SK-N-SH treated with all-trans-retinoic acid at 6 μM for 48 hours (cell line): ENCODE measurements around the gene ITPRID2.

ENCODE experiments used
- BACH2 ChIP-seq: fragments of 250-450 bp; sonication (Bioruptor Pico); IDR thresholded peaks from 2 replicates; pipeline ENCODE4 v1.9.0; 2021; ENCODE audit warnings: mild to moderate bottlenecking, borderline replicate concordance
- ESRRG ChIP-seq: fragments of 250-450 bp; sonication (Bioruptor Pico); IDR thresholded peaks from 2 replicates; pipeline ENCODE4 v1.6.1; 2021; ENCODE audit warnings: mild to moderate bottlenecking
- GLIS3 ChIP-seq: fragments of 250-450 bp; sonication (Bioruptor Pico); IDR thresholded peaks from 2 replicates; pipeline ENCODE4 v1.5.0; 2020; ENCODE audit warnings: mild to moderate bottlenecking, moderate library complexity
- RARB ChIP-seq: fragments of 250-450 bp; sonication (Bioruptor Pico); IDR thresholded peaks from 2 replicates; pipeline ENCODE4 v1.8.0; 2021; ENCODE audit warnings: mild to moderate bottlenecking, moderate library complexity
- SNAI2 ChIP-seq: fragments of 250-450 bp; sonication (Bioruptor Pico); IDR thresholded peaks from 2 replicates; pipeline ENCODE4 v1.5.0; 2020; ENCODE audit warnings: mild to moderate bottlenecking, moderate library complexity
- TCF4 ChIP-seq: fragments of 250-450 bp; sonication (Bioruptor Pico); IDR thresholded peaks from 2 replicates; pipeline ENCODE4 v1.8.0; 2021; ENCODE audit warnings: mild to moderate bottlenecking, moderate library complexity, borderline replicate concordance
- ZC3H10 ChIP-seq: fragments of 250-450 bp; sonication (Bioruptor Pico); IDR thresholded peaks from 2 replicates; pipeline ENCODE4 v1.5.1; 2021; ENCODE audit warnings: mild to moderate bottlenecking, moderate library complexity
- ZFP3 ChIP-seq: fragments of 250-450 bp; sonication (Bioruptor Pico); IDR thresholded peaks from 2 replicates; pipeline ENCODE4 v1.5.0; 2020; ENCODE audit warnings: mild to moderate bottlenecking, moderate library complexity
- ZFP30 ChIP-seq: fragments of 450-650 bp; formaldehyde crosslinking; IDR thresholded peaks from 2 replicates; pipeline ENCODE4 v1.5.0; 2022; ENCODE audit warnings: mild to moderate bottlenecking, moderate library complexity
- ZNF565 ChIP-seq: fragments of 450-650 bp; formaldehyde crosslinking; conservative IDR thresholded peaks from 2 replicates; pipeline ENCODE4 v1.5.0; 2020; ENCODE audit warnings: low read depth, mild to moderate bottlenecking, moderate library complexity
- TF ChIP-seq, protein P1 (sequence below): fragments of 250-450 bp; sonication (Bioruptor Pico); IDR thresholded peaks from 2 replicates; pipeline ENCODE4 v1.8.0; 2020; ENCODE audit warnings: mild to moderate bottlenecking, moderate library complexity, borderline replicate concordance
- TF ChIP-seq, protein P2 (sequence below): fragments of 250-450 bp; sonication (Bioruptor Pico); IDR thresholded peaks from 2 replicates; pipeline ENCODE4 v1.5.1; 2020; ENCODE audit warnings: low read depth, mild to moderate bottlenecking, moderate library complexity
- TF ChIP-seq, protein P3 (sequence below): fragments of 250-450 bp; sonication (Bioruptor Pico); IDR thresholded peaks from 2 replicates; pipeline ENCODE4 v1.5.1; 2021; ENCODE audit warnings: mild to moderate bottlenecking, moderate library complexity

DNA sequence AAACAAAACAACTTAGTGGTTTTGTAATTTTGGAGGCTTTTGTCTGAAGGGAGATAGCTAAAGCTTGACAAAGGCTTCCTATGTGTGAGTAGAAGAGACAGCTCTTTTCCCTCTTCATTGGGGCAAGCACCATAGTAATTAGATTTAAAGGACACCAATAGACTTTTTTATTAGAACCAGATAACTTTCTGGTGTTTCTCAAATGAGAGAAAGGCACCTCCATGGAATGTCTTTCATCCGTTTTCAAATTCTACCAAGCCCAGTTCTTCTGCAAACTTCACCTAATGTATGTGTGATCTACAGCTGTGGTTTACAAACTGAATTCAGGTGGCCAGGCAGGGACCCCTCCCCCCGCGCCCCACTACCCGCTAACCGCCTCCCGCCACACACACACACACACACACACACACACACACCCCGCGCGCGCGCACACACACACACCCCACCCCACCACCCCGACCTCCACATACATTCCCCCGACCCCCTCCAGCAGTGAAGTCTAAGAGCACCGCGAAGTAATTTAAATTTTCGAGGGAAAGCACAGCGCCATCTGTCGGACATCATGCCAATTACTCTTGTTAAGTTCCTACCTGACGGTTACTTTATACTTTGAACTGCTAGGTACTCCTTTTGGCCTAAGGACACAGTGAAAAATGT lies 62.5 kb downstream of the ITPRID2 start:
- TF ChIP-seq ZFP3 (CRISPR knock-in tag) (no peak), TCF4 (CRISPR knock-in tag) (no peak), GLIS3 (CRISPR knock-in tag) (no peak), ZC3H10 (CRISPR knock-in tag) (no peak), ESRRG (no peak), BACH2 (CRISPR knock-in tag) (no peak), ZNF565 (CRISPR knock-in tag) (no peak), RARB (CRISPR knock-in tag) (no peak), ZFP30 (CRISPR knock-in tag) (no peak), SNAI2 (no peak)
- TF ChIP-seq, protein P1, sequence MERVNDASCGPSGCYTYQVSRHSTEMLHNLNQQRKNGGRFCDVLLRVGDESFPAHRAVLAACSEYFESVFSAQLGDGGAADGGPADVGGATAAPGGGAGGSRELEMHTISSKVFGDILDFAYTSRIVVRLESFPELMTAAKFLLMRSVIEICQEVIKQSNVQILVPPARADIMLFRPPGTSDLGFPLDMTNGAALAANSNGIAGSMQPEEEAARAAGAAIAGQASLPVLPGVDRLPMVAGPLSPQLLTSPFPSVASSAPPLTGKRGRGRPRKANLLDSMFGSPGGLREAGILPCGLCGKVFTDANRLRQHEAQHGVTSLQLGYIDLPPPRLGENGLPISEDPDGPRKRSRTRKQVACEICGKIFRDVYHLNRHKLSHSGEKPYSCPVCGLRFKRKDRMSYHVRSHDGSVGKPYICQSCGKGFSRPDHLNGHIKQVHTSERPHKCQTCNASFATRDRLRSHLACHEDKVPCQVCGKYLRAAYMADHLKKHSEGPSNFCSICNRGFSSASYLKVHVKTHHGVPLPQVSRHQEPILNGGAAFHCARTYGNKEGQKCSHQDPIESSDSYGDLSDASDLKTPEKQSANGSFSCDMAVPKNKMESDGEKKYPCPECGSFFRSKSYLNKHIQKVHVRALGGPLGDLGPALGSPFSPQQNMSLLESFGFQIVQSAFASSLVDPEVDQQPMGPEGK: no peak
- TF ChIP-seq, protein P2, sequence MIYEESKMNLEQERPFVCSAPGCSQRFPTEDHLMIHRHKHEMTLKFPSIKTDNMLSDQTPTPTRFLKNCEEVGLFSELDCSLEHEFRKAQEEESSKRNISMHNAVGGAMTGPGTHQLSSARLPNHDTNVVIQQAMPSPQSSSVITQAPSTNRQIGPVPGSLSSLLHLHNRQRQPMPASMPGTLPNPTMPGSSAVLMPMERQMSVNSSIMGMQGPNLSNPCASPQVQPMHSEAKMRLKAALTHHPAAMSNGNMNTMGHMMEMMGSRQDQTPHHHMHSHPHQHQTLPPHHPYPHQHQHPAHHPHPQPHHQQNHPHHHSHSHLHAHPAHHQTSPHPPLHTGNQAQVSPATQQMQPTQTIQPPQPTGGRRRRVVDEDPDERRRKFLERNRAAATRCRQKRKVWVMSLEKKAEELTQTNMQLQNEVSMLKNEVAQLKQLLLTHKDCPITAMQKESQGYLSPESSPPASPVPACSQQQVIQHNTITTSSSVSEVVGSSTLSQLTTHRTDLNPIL (CRISPR knock-in tag): no peak
- TF ChIP-seq, protein P3, sequence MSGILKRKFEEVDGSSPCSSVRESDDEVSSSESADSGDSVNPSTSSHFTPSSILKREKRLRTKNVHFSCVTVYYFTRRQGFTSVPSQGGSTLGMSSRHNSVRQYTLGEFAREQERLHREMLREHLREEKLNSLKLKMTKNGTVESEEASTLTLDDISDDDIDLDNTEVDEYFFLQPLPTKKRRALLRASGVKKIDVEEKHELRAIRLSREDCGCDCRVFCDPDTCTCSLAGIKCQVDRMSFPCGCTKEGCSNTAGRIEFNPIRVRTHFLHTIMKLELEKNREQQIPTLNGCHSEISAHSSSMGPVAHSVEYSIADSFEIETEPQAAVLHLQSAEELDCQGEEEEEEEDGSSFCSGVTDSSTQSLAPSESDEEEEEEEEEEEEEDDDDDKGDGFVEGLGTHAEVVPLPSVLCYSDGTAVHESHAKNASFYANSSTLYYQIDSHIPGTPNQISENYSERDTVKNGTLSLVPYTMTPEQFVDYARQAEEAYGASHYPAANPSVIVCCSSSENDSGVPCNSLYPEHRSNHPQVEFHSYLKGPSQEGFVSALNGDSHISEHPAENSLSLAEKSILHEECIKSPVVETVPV (CRISPR knock-in tag): no peak
